Suprapubic skin (tissue), 4 donors: ENCODE measurements around the gene RPTN. TPM values are rescaled to one million over a fixed set of nuclear protein-coding genes. Genes with fewer than 3 reads are reported as not detected.

Experiments used
- DNase-seq, 2 donors: peaks; one replicate each; pipeline ENCODE4 v3.0.0-alpha.2; 2019; ENCODE audit warnings: low spot score in 2 of 2
- H3K27ac ChIP-seq: fragments of 200-600 bp; sonication (generic); one replicate; pipeline ENCODE4 v1.5.1; 2019
- H3K27me3 ChIP-seq: fragments of 200-600 bp; sonication (generic); one replicate; pipeline ENCODE4 v1.5.1; 2019
- H3K36me3 ChIP-seq: fragments of 200-600 bp; sonication (generic); one replicate; pipeline ENCODE4 v1.5.1; 2019
- H3K4me1 ChIP-seq: fragments of 200-600 bp; sonication (generic); one replicate; pipeline ENCODE4 v1.5.1; 2019
- H3K4me3 ChIP-seq: fragments of 200-600 bp; sonication (generic); one replicate; pipeline ENCODE4 v1.5.1; 2019; ENCODE audit warnings: mild to moderate bottlenecking
- H3K9me3 ChIP-seq: fragments of 200-600 bp; sonication (generic); one replicate; pipeline ENCODE4 v1.5.1; 2019
- CTCF ChIP-seq, 2 donors: fragments of 200-600 bp in 1 of 2; fragments of 450-650 bp in 1 of 2; sonication (generic) in 1 of 2; IDR thresholded peaks; one replicate each; pipeline ENCODE4 v1.5.1; 2016 to 2019; ENCODE audit warnings: antibody characterized with exemption in 2 of 2, mild to moderate bottlenecking in 1 of 2, moderate library complexity in 1 of 2
- EP300 ChIP-seq: sonication (generic); formaldehyde crosslinking; IDR thresholded peaks from one replicate; pipeline ENCODE4 v1.6.1; 2017; ENCODE audit warnings: antibody characterized with exemption
- POLR2A ChIP-seq, 2 donors: fragments of 450-650 bp; IDR thresholded peaks; one replicate each; pipeline ENCODE4 v1.6.1; 2017; ENCODE audit warnings: antibody characterized with exemption in 2 of 2, mild to moderate bottlenecking in 2 of 2, moderate library complexity in 2 of 2
- POLR2AphosphoS5 ChIP-seq, 3 donors: sonication (generic); formaldehyde crosslinking; IDR thresholded peaks; one replicate each; pipeline ENCODE4 v1.6.1; 2017; ENCODE audit warnings: antibody characterized with exemption in 3 of 3
- WGBS: methylation state at CpG from one replicate; pipeline ENCODE4 v1.1.5; 2018; 5-methylcytosine and 5-hydroxymethylcytosine counted together
- total RNA-seq, 4 donors: library from RNA; depleted of rRNA; stranded (reverse); fragments of >200 nt; gene quantifications; one replicate each; pipeline ENCODE4 v1.1.0, GENCODE V29; 2016

The RPTN gene
- total RNA-seq, 4 donors from 2014 or later = 9.0 to 40.3 (median 18.2) TPM

- no peaks in the 10 kb centered on the region for H3K9me3 ChIP-seq
- H3K27me3 ChIP-seq = no peaks in the 10 kb centered on the region
- peak overlapping the region; percentile 64 for H3K27ac ChIP-seq
- DNase-seq = no peak
- no peak overlapping the region for H3K4me3 ChIP-seq
- WGBS = 43% methylated on average over 2 of the region's 2 CpGs
- H3K36me3 ChIP-seq = no peaks in the 10 kb centered on the region
- TF ChIP-seq POLR2AphosphoS5 (IDR thresholded peaks at IDR 0.05) (no peak), EP300 (no peak), CTCF (IDR thresholded peaks at IDR 0.05) (no peak), POLR2A (IDR thresholded peaks at IDR 0.05) (no peak)
- H3K4me1 ChIP-seq = peaks cover 57% of the 10 kb centered on the region
These were observed 5.6 kb upstream of the RPTN start for GRCh38 chr1:152164517-152165136.

GRCh38 chr1:152162792-152163463, 3.9 kb upstream of the RPTN start:
- DNase-seq = no peak
- WGBS = 73% methylated on average over 1 of the region's 1 CpG
- H3K27ac ChIP-seq = no peak overlapping the region

GRCh38 chr1:152160576-152160975, 1.5 kb upstream of the RPTN start:
- no peak overlapping the region for H3K27ac ChIP-seq
- 73% methylated on average over 3 of the region's 3 CpGs for WGBS

More at GRCh38 chr1:152162792-152163463, 3.9 kb upstream of the RPTN start:
- no peak for TF ChIP-seq EP300
- no peak for TF ChIP-seq CTCF (IDR thresholded peaks at IDR 0.05)
- no peak for TF ChIP-seq POLR2AphosphoS5 (IDR thresholded peaks at IDR 0.05)
- no peak for TF ChIP-seq POLR2A (IDR thresholded peaks at IDR 0.05)
- H3K9me3 ChIP-seq = no peaks in the 10 kb centered on the region
- H3K4me1 ChIP-seq = peaks cover 40% of the 10 kb centered on the region
- H3K4me3 ChIP-seq = no peak overlapping the region
- no peaks in the 10 kb centered on the region for H3K36me3 ChIP-seq
- H3K27me3 ChIP-seq = no peaks in the 10 kb centered on the region

GRCh38 chr1:152153996-152154395, 5.0 kb downstream of the RPTN start:
- H3K27ac ChIP-seq = no peak overlapping the region
- no peaks in the 10 kb centered on the region for H3K27me3 ChIP-seq
- TF ChIP-seq POLR2AphosphoS5 (IDR thresholded peaks at IDR 0.05) (no peak), EP300 (no peak), CTCF (IDR thresholded peaks at IDR 0.05) (no peak), POLR2A (IDR thresholded peaks at IDR 0.05) (no peak)
- H3K36me3 ChIP-seq = no peaks in the 10 kb centered on the region
- no peak for DNase-seq
- H3K4me3 ChIP-seq = no peak overlapping the region
- H3K9me3 ChIP-seq = no peaks in the 10 kb centered on the region
- H3K4me1 ChIP-seq = no peaks in the 10 kb centered on the region
- 89% methylated on average over 3 of the region's 3 CpGs for WGBS

More at GRCh38 chr1:152160576-152160975, 1.5 kb upstream of the RPTN start:
- no peaks in the 10 kb centered on the region for H3K36me3 ChIP-seq
- no peaks in the 10 kb centered on the region for H3K9me3 ChIP-seq
- H3K4me1 ChIP-seq = peaks cover 20% of the 10 kb centered on the region
- DNase-seq = no peak
- H3K4me3 ChIP-seq = no peak overlapping the region
- no peaks in the 10 kb centered on the region for H3K27me3 ChIP-seq
- no peak for TF ChIP-seq POLR2A (IDR thresholded peaks at IDR 0.05)
- TF ChIP-seq EP300 = no peak
- TF ChIP-seq CTCF (IDR thresholded peaks at IDR 0.05) = no peak
- no peak for TF ChIP-seq POLR2AphosphoS5 (IDR thresholded peaks at IDR 0.05)

GRCh38 chr1:152151646-152152045, 7.4 kb downstream of the RPTN start:
- Histone ChIP-seq H3K27ac (no peak overlapping the region), H3K27me3 (no peaks in the 10 kb centered on the region), H3K4me1 (no peaks in the 10 kb centered on the region), H3K4me3 (no peak overlapping the region), H3K9me3 (peaks cover 8% of the 10 kb centered on the region), H3K36me3 (no peaks in the 10 kb centered on the region)
- TF ChIP-seq POLR2A (IDR thresholded peaks at IDR 0.05) = no peak
- no peak for TF ChIP-seq EP300
- no peak for TF ChIP-seq CTCF (IDR thresholded peaks at IDR 0.05)
- no peak for TF ChIP-seq POLR2AphosphoS5 (IDR thresholded peaks at IDR 0.05)
- DNase-seq = no peak
- 83% methylated on average over 2 of the region's 2 CpGs for WGBS
